ENCODE measurements around the gene ITIH1.
"Not testable (repeated sequence)": the region's sequence is repeated elsewhere in the genome, so short reads cannot be mapped to it uniquely, and the experiment has no call there.

The ITIH1 gene

GRCh38 chr3:52775877-52776276 lies 1.5 kb upstream of the ITIH1 start:
- no peak for DNase-seq

DNA sequence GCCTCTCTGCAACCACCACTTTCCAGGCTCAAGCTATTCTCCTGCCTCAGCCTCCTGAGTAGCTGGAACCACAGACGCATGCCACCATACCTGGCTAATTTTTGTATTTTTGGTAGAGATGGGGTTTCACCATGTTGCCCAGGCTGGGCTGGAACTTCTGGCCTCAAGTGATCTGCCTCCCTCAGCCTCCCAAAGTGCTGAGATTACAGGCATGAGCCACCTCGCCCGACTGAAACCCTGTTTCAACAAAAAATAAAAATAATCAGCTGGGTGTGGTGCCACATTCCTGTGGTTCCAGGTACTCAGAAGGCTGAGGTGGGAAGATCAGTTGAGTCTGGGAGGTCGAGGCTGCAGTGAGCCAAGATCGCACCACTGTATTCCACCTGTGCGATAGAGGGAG lies 913 bp upstream of the ITIH1 start:
- DNase-seq = not testable (repeated sequence)

GRCh38 chr3:52777959-52778805 lies 783 bp downstream of the ITIH1 start:
- no peak for DNase-seq

DNA sequence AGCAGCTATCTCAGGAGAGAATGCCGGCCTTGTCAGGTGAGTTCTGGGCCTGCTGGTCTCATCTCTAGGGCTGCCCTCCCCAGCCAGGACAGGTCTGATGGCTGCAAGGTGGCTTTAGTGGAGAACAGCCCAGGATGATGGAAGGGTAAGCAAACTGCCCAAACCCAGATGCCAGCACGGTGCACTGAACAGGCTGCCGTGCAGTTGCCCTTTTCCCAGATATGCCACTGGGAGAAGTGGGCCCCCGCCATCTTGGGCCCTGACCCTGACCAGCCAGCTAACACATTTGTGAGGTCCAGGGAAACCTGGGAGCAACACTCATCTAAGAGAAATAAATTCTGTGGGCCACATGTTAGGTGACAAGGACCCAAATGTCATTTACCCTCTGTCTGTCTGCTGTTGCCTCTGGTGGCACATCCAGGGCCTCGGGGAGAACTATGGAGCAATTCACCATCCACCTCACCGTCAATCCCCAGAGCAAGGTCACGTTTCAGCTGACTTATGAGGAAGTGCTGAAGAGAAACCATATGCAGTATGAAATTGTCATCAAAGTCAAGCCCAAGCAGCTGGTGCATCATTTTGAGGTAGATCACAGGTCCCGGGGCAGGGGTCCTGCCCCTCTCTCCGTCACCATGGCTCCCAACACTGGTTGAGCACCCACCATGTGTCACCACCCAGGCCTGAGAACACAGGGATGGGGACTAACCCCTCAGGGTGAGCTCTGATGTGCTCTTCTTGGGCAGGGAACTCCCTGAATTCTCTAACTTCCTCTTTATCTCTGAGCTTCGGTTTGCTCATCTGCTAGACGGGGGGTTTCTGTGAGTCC lies 1.8 kb downstream of the ITIH1 start:
- peak; percentile 61 for DNase-seq

DNA sequence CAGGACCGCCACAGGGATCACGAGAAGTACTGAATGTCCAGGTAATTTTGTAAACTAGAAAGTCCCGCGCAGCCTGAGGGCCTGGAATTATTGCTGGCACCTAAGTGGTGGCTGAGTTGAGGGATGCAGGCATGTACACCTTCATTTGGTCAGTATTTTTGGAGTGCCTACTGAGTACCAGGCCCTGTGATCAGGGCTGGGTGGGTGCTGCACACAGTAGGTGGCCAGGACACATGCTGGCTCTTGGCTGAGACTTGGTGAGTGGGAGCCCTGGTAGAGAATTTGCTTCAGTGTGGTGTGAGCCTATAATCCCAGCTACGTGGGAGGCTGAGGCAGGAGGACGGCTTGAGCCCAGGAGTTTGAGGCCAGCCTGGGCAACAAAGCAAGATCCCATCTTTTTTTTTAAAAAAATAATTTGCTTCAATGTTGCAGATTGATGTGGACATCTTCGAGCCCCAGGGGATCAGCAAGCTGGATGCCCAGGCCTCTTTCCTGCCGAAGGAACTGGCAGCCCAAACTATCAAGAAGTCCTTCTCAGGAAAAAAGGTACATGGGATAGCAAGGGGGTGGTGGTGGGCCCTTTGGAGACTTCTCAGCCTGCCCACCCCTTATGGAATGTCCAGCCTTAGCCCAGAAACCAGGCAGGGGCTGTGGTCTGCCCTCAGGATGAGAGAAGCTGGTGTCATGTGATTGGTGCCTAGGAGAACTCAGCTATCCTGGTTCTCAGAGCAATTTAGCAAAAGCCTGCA lies 2.6 kb downstream of the ITIH1 start:
- DNase-seq = no peak

DNA sequence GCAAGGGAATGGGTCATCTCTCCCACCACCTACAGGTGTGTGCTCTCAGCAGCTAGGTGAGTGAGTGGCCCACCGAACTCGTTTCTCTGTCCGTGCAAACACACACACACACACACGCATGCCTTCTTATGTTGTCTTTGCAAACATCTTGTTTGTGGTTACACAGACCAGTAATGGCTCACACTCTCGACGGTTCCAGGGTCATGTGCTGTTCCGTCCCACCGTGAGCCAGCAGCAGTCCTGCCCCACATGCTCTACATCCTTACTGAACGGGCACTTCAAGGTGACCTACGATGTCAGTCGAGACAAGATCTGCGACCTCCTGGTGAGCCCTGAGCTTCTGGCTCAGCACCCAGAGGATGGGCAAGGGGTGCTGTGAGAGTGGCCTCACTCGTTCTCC lies 4.3 kb downstream of the ITIH1 start:
- DNase-seq = no peak

GRCh38 chr3:52782412-52783210 lies 5.2 kb downstream of the ITIH1 start:
- DNase-seq = no peak

DNA sequence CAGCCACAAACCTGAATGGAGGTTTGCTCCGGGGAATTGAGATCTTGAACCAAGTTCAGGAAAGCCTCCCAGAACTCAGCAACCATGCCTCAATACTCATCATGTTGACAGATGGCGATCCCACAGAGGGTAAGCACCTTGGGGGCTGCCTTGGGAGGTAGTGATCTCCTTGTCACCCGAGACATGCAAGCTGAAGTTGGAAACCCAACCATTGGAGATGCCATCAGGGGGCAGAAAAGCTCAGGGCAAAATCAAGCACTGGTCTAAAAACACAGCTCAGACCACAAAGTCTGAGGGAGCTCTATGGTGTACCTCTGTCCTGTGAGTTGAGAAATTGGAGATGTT lies 5.8 kb downstream of the ITIH1 start:
- DNase-seq = no peak

DNA sequence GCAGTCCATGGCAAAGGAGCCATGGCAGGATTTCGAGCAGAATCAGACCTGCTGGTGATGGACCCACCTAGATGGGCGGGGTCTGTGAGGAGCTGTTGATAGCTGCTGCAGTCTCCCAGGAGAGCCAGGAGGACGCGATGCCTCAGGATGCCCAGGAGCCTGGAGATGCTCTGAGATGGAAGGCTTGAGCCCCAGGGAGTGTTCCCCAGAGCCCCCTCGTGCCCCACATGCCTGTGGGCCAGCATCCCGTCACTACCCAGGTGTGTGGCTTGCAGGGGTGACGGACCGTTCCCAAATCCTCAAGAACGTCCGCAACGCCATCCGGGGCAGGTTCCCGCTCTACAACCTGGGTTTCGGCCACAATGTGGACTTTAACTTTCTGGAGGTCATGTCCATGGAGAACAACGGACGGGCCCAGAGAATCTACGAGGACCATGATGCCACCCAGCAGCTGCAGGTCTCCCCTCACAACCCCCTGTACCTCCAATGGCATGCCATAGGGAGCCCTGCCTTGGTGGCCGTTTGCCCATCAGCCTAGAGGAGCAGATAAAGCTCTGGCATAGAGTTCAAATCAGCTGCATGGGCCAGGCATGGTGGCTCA lies 6.7 kb downstream of the ITIH1 start:
- DNase-seq = no peak

- no peak for DNase-seq
Observed at GRCh38 chr3:52784931-52785590, 7.7 kb downstream of the ITIH1 start.

- no peak for DNase-seq
Observed at GRCh38 chr3:52786330-52787215, 9.2 kb downstream of the ITIH1 start.

GRCh38 chr3:52787246-52787645 lies 9.8 kb downstream of the ITIH1 start:
- no peak for DNase-seq

DNA sequence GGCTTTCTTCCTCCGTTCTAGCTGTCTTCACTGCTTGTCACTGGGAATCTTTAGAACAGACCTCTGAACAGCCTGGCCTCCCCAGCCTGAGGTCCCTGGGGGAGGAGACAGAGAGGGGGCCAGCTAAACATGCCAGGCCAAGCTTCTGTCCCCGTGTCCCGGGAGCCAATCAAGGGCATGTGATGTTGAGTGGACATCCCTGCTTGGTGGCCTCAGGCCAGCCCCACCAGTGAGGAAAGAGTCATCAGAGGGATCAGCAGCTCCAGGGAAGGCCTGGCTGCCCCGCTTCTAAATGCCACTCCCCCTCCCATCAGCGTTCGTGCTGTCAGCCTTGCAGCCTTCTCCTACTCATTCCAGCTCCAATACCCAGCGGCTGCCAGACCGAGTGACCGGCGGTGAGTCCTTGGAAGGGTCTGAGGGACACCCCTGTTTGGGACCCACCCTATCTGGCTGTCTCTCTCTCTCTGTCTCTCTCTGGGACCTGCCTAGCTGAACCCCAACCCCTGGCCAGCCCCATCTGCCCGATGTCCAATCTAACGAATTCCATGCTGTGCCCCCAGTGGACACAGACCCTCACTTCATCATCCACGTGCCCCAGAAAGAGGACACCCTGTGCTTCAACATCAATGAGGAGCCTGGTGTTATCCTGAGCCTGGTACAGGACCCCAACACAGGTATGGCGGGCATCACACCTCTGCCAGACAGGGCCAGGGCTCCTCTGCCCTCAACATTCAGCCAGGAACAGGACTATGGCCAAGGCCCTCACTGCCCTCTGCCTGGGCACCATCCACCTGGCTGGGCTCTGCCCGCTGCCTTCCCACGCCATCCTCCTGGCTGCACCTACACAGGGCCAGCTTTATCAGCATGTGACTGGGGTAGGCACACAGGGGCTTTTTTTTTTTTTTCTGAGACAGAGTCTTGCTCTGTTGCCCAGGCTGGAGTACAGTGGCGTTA lies 10.6 kb downstream of the ITIH1 start:
- no peak for DNase-seq

- DNase-seq = no peak
Observed at GRCh38 chr3:52788890-52789745, 11.7 kb downstream of the ITIH1 start.

- DNase-seq = no peak
Observed at GRCh38 chr3:52789746-52790040, 12.3 kb downstream of the ITIH1 start.

DNA sequence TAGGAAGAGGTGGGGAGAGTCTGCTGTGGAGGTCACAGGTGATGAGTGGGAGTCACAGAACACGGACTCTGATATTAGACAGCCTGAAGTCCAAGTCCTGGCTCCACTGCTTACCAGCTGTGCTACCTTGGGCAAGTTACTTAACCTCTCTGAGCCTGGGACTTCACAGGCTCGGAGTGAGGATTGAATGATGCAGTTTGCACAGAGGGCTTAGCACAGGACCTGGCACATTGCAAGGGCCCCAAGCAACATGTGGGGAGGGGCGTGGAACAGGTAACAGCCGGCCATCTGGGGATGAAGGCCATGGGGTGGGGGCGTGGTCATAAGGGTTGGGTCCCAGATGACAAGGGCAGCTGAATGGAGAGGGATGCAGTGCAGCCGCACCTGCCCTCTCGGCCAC lies 12.9 kb downstream of the ITIH1 start:
- DNase-seq = no peak

DNA sequence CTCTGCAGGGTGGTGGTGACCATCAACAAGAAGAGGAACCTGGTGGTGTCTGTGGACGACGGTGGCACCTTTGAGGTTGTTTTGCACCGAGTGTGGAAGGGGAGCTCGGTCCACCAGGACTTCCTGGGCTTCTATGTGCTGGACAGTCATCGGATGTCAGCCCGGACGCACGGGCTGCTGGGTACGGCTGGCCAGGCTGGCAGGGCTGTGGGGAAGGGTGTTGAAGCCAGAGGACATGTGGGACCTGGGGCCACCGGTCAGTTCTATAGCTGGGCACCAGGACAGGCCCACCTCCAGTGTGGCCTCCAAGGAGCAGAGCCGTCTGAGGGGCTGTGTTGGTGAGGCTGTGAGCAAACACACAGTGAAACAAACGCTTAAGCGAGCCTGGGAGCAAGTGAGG lies 13.3 kb downstream of the ITIH1 start:
- no peak for DNase-seq

- DNase-seq = no peak
Observed at GRCh38 chr3:52791366-52791765, 14.0 kb downstream of the ITIH1 start.

DNA sequence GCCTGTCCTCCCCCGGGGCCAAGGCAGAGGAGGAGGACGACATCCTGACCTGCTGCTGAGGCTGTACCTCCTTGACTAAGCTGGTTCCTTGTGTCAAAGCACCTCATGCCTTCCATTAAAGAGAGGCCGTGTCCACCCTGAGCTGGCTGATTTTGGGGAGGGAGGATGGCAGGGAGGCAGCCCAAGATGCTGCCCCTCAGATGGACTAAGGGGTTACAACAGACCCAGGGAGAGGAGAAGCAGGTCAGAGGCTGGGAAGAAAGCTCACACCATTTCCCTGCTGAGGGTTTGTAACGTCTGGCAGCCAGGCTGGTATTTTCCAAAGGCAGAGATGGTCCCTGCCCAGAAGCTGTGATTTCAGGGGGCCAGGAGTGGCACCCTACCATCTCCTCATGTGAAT lies 14.5 kb downstream of the ITIH1 start:
- no peak for DNase-seq
